OCI-M1 (cell line): ENCODE measurements around the gene TP73.
A peak's percentile ranks its signal among the peaks of the same experiment; 100 is the strongest.

ENCODE experiments used
- DNase-seq: peaks from one replicate; lab custom pipeline; 2025; lab: John Stamatoyannopoulos, UW

Gene TP73

GRCh38 chr1:3708791-3709190 lies 56.5 kb downstream of the TP73 start:
- no peak for DNase-seq

- peak; percentile 17 for DNase-seq
These were observed 57.9 kb downstream of the TP73 start for GRCh38 chr1:3710251-3710650.

GRCh38 chr1:3711381-3711779 lies 59.1 kb downstream of the TP73 start:
- DNase-seq = no peak

GRCh38 chr1:3711780-3712451 lies 59.6 kb downstream of the TP73 start:
- no peak for DNase-seq

GRCh38 chr1:3712573-3713535 lies 60.5 kb downstream of the TP73 start:
- DNase-seq = peak; percentile 13

GRCh38 chr1:3713840-3714239 lies 61.5 kb downstream of the TP73 start:
- no peak for DNase-seq

- DNase-seq = no peak
These were observed 62.0 kb downstream of the TP73 start for GRCh38 chr1:3714284-3714741.

GRCh38 chr1:3714814-3715213 lies 62.5 kb downstream of the TP73 start:
- no peak for DNase-seq

GRCh38 chr1:3716351-3716750 lies 64.0 kb downstream of the TP73 start:
- DNase-seq = no peak

GRCh38 chr1:3717041-3717714 lies 64.9 kb downstream of the TP73 start:
- DNase-seq = peak; percentile 19

- DNase-seq = no peak
These were observed 65.6 kb downstream of the TP73 start for GRCh38 chr1:3717715-3718601.

GRCh38 chr1:3718764-3719163 lies 66.4 kb downstream of the TP73 start:
- DNase-seq = no peak

- no peak for DNase-seq
These were observed 69.7 kb downstream of the TP73 start for GRCh38 chr1:3721955-3722465.

- no peak for DNase-seq
These were observed 70.5 kb downstream of the TP73 start for GRCh38 chr1:3722846-3723245.

GRCh38 chr1:3724416-3725030 lies 72.2 kb downstream of the TP73 start:
- DNase-seq = peak; percentile 82

GRCh38 chr1:3725366-3725765 lies 73.0 kb downstream of the TP73 start:
- no peak for DNase-seq

GRCh38 chr1:3727042-3727824 lies 74.9 kb downstream of the TP73 start:
- peak; percentile 15 for DNase-seq

- DNase-seq = no peak
These were observed 75.8 kb downstream of the TP73 start for GRCh38 chr1:3727825-3728776.
